Fibroblast of villous mesenchyme (primary cell): Measurements from ENCODE around the gene MIDN. TPM values are rescaled to one million over a fixed set of nuclear protein-coding genes. Genes with fewer than 3 reads are reported as not detected.

Source experiments
- DNase-seq: peaks from one replicate; pipeline ENCODE4 v3.0.0-alpha.2; 2010; ENCODE audit warnings: low read depth
- H3K4me3 ChIP-seq: 2 replicates; pipeline ENCODE4 v1.5.1; 2011; ENCODE audit warnings: low read depth, mild to moderate bottlenecking, low read length
- total RNA-seq: library from RNA; depleted of rRNA; stranded (reverse); fragments of >200 nt; gene quantifications from 2 replicates; pipeline ENCODE4 v1.2.3, GENCODE V29; 2012
- TF ChIP-seq, protein P1 (sequence below): IDR thresholded peaks from 2 replicates; pipeline ENCODE4 v1.5.1; 2012; ENCODE audit warnings: low read depth, mild to moderate bottlenecking, low read length; ENCODE audit not compliant: insufficient read depth

The MIDN gene
- total RNA-seq, 1 donor, result 14.2 TPM

DNA sequence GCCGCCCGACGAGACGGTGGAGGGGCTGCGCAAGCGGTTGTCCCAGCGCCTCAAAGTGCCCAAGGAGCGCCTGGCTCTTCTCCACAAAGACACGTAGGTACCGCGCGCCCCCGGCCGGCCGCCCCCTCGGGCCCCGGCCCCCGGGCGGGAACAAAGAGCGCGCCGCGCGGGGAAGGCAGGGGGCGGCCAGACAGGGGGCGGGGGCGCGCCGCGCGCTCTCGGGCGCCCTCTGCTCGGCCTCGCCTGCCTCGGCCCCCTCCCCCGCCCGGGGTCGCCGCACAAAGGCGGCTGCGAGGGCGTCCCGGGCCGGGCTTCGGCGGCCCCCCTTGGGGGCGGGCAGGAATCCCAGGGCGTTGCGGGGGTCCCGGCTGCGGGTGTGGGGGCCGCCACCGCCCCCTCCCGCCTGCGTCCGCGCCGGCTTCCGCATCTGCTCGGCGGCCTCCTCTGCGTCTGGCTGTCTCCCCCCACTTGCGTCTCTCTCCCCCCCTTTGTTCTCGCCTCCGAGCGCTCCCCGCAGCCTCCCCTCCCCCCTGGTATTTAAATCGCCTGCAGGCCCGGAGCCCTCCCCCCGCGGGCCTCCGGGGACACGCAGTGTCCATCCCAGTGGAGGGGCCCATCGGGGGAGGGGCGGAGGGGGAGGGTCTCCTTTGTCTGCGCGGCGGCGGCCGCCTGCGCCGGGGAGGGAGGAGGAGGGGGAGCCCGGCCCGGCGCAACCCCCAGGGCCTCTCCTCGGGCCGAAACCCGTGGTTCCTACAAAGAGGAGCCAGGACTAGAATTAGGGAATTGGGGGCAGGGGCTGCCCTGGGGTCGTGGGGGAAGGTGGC, 2.3 kb downstream of the MIDN start:
- H3K4me3 ChIP-seq, result peak overlapping the region; percentile 87
- TF ChIP-seq, protein P1, sequence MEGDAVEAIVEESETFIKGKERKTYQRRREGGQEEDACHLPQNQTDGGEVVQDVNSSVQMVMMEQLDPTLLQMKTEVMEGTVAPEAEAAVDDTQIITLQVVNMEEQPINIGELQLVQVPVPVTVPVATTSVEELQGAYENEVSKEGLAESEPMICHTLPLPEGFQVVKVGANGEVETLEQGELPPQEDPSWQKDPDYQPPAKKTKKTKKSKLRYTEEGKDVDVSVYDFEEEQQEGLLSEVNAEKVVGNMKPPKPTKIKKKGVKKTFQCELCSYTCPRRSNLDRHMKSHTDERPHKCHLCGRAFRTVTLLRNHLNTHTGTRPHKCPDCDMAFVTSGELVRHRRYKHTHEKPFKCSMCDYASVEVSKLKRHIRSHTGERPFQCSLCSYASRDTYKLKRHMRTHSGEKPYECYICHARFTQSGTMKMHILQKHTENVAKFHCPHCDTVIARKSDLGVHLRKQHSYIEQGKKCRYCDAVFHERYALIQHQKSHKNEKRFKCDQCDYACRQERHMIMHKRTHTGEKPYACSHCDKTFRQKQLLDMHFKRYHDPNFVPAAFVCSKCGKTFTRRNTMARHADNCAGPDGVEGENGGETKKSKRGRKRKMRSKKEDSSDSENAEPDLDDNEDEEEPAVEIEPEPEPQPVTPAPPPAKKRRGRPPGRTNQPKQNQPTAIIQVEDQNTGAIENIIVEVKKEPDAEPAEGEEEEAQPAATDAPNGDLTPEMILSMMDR, result no peak
- DNase-seq, result peak; percentile 82

DNA sequence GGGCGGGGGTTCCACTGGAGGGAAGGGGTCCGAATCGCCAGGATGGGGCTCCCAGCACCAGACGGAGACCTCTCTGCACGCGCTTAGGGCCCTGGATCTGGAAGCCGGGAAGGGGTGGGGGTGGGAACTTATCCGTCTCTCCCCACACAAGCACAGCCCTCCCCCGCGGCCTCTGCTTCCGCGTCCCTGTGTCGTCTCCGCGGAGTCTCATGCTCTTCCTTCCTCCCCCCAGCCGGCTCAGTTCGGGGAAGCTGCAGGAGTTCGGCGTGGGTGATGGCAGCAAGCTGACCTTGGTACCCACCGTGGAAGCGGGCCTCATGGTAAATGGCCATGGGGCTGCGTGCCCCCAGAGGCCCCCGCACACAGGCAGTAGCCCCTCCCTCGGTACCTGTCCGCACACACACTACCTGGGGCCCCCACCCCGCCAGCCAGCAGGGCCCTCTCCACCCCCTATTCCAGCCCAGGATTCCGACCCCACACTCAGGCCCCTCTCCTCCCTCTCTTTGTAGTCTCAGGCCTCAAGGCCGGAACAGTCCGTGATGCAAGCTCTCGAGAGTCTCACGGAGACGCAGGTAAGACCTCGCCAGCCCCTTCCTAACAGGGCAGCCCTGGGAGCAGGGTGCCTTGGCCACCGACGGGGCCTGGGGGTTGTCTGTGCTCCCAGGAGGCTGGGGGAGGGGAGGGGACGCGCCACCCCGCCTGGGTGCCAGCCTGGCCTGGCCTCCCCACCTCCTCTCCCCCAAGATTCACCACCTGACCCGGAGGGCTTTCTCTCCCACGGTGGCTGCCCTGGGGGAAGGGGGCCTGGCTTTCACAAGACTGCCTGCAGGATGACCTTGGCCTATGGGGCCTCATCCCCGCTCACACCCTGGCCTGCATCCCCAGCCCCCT, 3.2 kb downstream of the MIDN start:
- TF ChIP-seq, protein P1, result no peak
- DNase-seq, result peak; percentile 80

DNA sequence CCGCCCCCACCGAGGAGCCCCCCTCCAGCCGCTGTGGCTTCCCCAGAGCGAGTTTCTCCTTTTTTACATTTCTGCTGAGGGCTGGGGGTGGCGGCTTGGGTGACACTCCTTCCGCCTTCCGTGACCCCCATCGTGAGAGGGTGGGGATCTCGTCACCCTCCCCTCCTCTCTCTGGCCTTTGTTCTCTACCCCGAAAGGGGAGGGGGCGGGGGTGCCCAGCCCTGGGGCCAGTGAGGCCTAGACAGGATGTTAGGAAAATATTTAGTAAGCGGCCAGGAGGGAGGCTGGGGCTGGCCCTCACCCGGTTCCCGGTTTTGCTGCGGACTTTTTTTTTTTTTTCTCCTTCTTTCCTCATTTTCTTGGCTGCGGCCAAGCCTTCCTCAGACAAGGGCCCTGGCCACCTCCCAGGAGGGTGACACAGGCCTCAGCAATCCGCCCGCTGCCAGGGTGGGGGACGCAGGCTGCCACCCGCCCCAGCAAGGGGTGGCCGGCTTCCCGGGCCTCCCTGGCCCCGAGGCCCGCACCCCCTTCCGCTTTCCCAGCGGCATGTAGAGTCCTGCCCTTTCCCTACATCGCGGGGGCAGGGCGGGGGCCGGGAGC, 3.9 kb downstream of the MIDN start:
- peak overlapping the region; percentile 87 for H3K4me3 ChIP-seq
- peak; percentile 91 for DNase-seq
- TF ChIP-seq, protein P1, result no peak

More for the DNA sequence above, 3.2 kb downstream of the MIDN start:
- H3K4me3 ChIP-seq, result peak overlapping the region; percentile 87

DNA sequence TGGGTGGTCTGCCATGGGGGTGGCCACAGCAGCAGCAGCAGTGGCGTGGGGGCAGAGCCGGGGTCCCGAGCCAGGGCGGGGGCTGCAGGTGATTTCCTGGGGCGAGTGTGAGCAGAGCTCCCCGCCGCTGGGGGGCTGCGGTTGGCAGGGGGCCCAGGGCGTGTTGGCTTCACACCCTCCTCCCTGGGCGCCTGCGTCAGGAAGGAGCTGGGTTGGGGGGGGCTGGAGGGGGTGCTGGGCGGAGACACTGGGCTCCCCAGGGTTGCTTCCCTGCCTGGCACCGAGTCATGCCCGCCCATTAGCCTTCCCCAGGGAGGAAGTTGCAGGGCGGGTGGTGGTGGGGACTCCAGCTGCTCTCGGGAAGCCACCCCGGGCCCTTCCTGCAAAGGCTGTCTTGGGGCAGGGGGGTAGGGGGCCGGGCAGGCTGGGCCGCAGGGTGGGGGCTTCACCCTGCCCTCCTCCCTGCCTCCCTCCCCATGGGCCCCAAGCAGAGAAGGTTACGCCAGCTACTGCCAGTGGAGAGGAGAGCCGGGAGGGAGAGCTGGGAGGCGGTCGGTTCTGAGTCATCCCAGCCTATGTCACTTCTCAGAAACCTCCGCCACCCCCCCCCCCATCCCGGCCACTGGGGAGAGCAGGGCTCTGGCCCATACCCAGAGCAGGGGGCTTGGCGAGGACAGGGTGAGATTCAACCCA, 4.6 kb downstream of the MIDN start:
- DNase-seq, result peak; percentile 99
- TF ChIP-seq, protein P1, result no peak
- H3K4me3 ChIP-seq, result peak overlapping the region; percentile 87

GRCh38 chr19:1253514-1254080, 5.2 kb downstream of the MIDN start:
- TF ChIP-seq, protein P1, result no peak
- peak overlapping the region; percentile 87 for H3K4me3 ChIP-seq
- DNase-seq, result no peak

DNA sequence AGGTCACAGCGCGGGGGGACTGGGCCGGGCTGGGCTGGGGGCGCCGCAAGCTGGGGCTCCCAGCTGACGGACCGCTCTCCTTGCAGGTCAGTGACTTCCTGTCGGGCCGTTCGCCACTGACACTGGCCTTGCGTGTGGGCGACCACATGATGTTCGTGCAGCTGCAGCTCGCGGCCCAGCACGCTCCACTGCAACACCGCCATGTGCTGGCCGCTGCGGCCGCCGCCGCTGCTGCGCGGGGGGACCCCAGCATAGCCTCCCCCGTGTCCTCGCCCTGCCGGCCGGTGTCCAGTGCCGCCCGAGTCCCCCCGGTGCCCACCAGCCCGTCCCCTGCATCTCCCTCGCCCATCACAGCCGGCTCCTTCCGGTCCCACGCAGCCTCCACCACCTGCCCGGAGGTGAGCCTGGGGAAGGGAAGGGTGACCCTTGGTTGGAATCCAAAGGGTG, 5.7 kb downstream of the MIDN start:
- peak overlapping the region; percentile 87 for H3K4me3 ChIP-seq
- DNase-seq, result peak; percentile 50
- TF ChIP-seq, protein P1, result no peak
